IgD-negative memory B cell (primary cell): ENCODE results near the gene RWDD1. TPM values are rescaled to one million over a fixed set of nuclear protein-coding genes. Genes with fewer than 3 reads are reported as not detected.

Experiments used
- H3K27ac Mint-ChIP-seq, 3 donors: one replicate each; pipeline ENCODE4 v1.8.0; 2020 to 2022; ENCODE audit warnings: mild to moderate bottlenecking in 3 of 3, mixed read lengths in 3 of 3, moderate library complexity in 1 of 3
- H3K27me3 Mint-ChIP-seq: one replicate; pipeline ENCODE4 v1.8.0; 2021; ENCODE audit warnings: mixed read lengths
- H3K36me3 Mint-ChIP-seq: one replicate; pipeline ENCODE4 v1.8.0; 2020; ENCODE audit warnings: mild to moderate bottlenecking, mixed read lengths
- H3K4me1 Mint-ChIP-seq, 3 donors: one replicate each; pipeline ENCODE4 v1.8.0; 2020 to 2022; ENCODE audit warnings: mixed read lengths in 3 of 3, mild to moderate bottlenecking in 1 of 3
- H3K4me3 Mint-ChIP-seq, 4 donors: one replicate each; pipeline ENCODE4 v1.8.0; 2020 to 2022; ENCODE audit warnings: mild to moderate bottlenecking in 4 of 4, mixed read lengths in 4 of 4, moderate library complexity in 3 of 4
- H3K9me3 Mint-ChIP-seq, 3 donors: one replicate each; pipeline ENCODE4 v1.8.0; 2020 to 2021; ENCODE audit warnings: mixed read lengths in 3 of 3, mild to moderate bottlenecking in 1 of 3
- polyA plus RNA-seq: library from polyadenylated mRNA; unstranded; fragments of 300-500 nt; fragmentation: Illumina TruSeq; gene quantifications from one replicate; pipeline ENCODE4 v1.2.3, GENCODE V29; 2021

The RWDD1 gene, protein sequence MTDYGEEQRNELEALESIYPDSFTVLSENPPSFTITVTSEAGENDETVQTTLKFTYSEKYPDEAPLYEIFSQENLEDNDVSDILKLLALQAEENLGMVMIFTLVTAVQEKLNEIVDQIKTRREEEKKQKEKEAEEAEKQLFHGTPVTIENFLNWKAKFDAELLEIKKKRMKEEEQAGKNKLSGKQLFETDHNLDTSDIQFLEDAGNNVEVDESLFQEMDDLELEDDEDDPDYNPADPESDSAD
- polyA plus RNA-seq = 52.3 TPM

DNA sequence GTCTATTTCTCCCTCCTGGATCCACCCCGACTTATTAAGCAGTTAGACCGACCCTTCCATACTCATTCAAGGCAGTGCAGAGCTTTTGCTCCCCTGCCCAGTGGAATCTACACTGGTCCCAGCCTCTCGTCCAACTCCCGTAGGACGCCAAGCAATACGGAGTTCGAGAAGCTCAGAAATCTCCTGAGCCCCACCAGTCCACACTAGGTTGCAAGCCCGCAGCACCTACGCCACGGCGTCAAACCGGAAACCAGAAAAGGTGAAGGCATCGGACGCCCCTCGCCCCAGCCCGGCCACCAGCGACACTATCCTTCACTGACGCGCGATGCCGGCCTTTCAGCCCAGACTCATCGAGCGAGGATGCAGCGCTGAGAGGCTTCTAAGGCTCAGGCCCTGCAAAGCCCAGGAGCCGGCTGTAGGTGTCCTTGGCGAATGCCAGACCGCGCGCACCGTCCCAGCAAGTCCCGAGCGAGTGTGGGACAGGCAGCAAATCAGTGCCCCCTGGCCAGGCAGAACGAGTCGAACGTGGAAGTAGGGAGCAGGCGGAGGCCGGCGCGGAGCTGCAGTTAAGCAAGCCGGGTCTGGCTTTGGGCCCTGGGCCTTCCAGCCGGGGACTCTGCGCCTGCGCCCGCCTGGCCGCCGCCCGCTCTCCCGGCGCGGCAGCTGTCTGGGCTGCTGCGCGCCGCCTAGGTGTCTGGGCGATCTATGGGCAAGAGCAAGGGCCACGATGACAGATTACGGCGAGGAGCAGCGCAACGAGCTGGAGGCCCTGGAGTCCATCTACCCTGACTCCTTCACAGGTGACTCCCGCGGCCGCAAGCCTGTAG, at the start of gene RWDD1:
RWDD1 (plus strand) TSS at position 649 of the 827 bp plus-strand sequence; CDS start at position 728, 79 bp downstream.
- Mint-ChIP-seq H3K36me3 (peaks cover 4% of the 10 kb centered on the region), H3K4me3 (peak within 1 kb of the TSS; percentile 96 to 100 (median 100)), H3K9me3 (peaks cover 0 to 1% (median 0%) of the 10 kb centered on the region in 3 donors), H3K27me3 (no peaks in the 10 kb centered on the region), H3K4me1 (peaks cover 25 to 42% (median 40%) of the 10 kb centered on the region in 3 donors), H3K27ac (peak within 1 kb of the TSS; percentile 89 to 100 (median 99))

DNA sequence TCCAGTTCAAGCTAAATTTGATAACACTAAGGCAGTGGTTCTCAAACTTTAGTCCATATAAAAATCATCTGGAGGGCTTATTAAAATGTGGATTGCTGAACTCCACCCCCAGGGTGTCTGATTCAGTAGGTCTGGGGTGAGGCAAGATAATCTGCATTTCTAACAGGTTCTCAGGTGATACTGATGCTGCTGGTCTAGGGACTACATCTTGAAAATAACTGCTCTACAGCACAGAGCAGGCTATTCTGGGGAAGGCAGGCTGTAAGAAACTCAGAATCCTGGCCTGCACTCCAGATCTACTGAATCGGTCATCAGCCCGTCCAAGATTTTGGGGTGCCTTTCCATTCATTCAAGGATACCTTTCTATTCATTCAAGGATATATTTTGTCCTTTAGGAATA, 48.4 kb upstream of the RWDD1 start:
- H3K27ac Mint-ChIP-seq = no peak overlapping the region
- H3K36me3 Mint-ChIP-seq = no peaks in the 10 kb centered on the region
- H3K27me3 Mint-ChIP-seq = peaks cover 4% of the 10 kb centered on the region
- H3K9me3 Mint-ChIP-seq = no peaks in the 10 kb centered on the region
- H3K4me1 Mint-ChIP-seq = peaks cover 0 to 1% (median 0%) of the 10 kb centered on the region in 3 donors
- H3K4me3 Mint-ChIP-seq = no peak overlapping the region

DNA sequence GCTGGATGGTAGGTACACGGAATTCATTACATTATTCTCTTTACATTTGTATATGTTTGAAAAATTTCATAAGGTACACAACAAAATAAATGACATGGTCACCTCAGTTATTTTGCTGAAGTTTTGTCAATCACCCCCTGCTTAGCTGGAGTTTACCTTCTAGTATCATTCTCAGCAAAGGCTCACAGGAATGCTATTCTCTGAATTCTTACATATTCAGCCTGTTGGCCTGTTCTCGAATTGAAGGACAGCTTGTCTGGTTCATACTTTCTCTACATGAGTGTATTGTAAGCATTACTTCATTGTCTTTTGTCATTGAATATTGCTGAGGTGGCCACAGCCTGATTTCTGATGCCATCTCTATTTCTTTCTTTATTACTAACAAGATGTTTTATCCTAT, 47.1 kb upstream of the RWDD1 start:
- Mint-ChIP-seq H3K9me3 (no peaks in the 10 kb centered on the region), H3K27ac (no peak overlapping the region), H3K27me3 (no peaks in the 10 kb centered on the region), H3K36me3 (no peaks in the 10 kb centered on the region), H3K4me3 (no peak overlapping the region), H3K4me1 (peaks cover 0 to 2% (median 0%) of the 10 kb centered on the region in 3 donors)

DNA sequence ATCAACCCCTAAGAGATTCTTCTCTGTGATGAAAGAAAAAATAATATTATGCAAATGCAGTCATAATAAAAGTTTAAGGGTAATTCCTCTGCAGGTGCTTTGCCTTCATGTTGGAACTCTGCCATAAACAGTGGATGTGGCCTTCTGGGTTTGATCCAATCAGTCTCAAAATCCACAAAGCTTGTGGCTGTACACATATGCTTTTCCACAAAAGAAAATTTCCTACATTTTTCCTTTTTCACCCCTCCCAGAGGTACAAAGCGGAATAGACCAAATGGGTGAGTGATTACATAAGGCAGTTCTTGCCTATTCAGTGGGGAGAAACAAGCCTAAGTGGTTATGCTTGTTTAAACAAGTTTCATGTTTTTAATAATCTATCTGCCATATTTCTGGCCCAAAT, 43.2 kb upstream of the RWDD1 start:
- H3K9me3 Mint-ChIP-seq = no peaks in the 10 kb centered on the region
- peaks cover 7 to 12% (median 12%) of the 10 kb centered on the region in 3 donors for H3K4me1 Mint-ChIP-seq
- no peak overlapping the region for H3K4me3 Mint-ChIP-seq
- H3K27ac Mint-ChIP-seq = no peak overlapping the region
- H3K36me3 Mint-ChIP-seq = no peaks in the 10 kb centered on the region
- peaks cover 2% of the 10 kb centered on the region for H3K27me3 Mint-ChIP-seq

DNA sequence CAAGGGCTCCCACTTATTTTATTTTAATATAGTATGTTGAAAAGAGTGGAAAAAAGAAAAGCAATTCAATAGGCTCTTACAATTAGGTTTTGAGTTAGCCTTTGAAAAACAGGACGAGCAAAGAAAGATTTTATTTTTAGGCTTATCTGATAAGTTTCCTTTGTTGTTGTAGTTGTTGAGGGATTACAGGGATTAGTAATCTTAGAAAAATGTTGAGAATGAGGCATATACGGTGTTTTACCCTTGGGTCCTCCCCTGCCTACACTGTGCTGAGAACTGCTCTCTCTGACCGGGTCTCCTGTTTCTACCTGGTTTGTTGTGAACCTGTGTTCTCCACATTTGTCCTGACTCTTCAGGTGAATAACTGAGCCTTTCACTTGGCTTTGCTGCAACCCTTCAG, 42.5 kb upstream of the RWDD1 start:
- no peak overlapping the region for H3K4me3 Mint-ChIP-seq
- peaks cover 7 to 12% (median 12%) of the 10 kb centered on the region in 3 donors for H3K4me1 Mint-ChIP-seq
- H3K27me3 Mint-ChIP-seq = peaks cover 2% of the 10 kb centered on the region
- H3K36me3 Mint-ChIP-seq = no peaks in the 10 kb centered on the region
- H3K27ac Mint-ChIP-seq = no peak overlapping the region
- no peaks in the 10 kb centered on the region for H3K9me3 Mint-ChIP-seq

DNA sequence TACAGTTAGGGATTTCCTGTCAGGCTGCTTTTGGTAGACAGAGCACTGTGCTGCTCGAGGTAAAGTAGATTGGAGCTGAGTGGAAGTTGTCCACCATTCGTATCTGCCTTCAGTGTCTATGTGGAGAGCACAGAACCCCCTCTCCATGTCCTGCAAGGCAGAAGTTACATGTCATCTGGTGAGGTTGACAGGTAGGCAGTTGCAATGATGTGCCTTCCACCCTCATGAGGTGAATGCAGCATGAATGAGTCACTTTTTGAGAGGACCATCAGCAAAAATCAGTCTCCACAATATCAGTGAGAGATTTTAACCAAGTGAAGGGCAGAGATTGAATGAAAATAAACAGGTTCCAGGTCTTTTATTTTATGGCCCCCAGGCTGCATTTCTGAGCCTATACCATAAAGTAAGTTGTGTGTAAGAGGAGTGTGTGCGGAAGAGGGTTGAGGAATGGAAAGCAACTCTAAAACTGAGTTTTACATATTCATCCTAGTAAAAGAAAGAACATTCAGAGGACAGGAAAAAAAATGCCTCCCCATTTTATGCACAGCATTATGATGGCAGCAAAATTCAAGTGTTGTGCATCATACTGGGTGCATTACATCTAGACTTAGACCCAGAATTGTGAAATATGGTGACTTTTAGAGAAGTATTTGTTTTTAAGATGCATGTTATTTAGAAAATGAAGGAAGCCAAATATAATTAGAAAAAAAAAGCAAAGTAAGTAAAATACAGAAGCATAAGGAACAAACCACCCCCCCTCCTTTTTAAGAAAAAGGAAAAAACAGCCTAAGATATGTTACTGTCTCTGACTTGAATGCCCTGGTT, 41.6 kb upstream of the RWDD1 start:
- Mint-ChIP-seq H3K9me3 (no peaks in the 10 kb centered on the region), H3K36me3 (no peaks in the 10 kb centered on the region), H3K27me3 (peaks cover 2% of the 10 kb centered on the region), H3K4me1 (peaks cover 7 to 12% (median 12%) of the 10 kb centered on the region in 3 donors), H3K27ac (no peak overlapping the region), H3K4me3 (no peak overlapping the region)

DNA sequence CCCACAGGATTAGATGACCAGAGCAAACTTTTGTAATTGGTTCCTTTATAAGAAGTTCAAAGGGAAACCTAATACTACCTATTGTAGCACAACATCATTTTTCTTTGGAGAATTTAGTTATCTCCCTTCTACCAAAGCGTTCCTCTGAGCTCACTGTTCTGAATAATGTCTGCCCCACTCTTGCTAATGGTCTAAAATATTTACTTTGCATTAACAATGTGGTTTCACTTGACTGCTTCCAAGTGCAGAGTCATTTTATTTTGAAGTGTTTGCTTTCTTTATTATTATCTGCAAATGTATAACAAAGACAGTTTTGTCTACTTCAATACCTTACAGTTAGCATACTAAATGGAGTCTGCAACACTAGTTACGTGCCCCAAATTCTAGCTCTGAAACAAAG, 40.9 kb upstream of the RWDD1 start:
- no peak overlapping the region for H3K27ac Mint-ChIP-seq
- H3K4me1 Mint-ChIP-seq = peaks cover 7 to 12% (median 12%) of the 10 kb centered on the region in 3 donors
- H3K9me3 Mint-ChIP-seq = no peaks in the 10 kb centered on the region
- no peaks in the 10 kb centered on the region for H3K36me3 Mint-ChIP-seq
- H3K27me3 Mint-ChIP-seq = peaks cover 2% of the 10 kb centered on the region
- no peak overlapping the region for H3K4me3 Mint-ChIP-seq

DNA sequence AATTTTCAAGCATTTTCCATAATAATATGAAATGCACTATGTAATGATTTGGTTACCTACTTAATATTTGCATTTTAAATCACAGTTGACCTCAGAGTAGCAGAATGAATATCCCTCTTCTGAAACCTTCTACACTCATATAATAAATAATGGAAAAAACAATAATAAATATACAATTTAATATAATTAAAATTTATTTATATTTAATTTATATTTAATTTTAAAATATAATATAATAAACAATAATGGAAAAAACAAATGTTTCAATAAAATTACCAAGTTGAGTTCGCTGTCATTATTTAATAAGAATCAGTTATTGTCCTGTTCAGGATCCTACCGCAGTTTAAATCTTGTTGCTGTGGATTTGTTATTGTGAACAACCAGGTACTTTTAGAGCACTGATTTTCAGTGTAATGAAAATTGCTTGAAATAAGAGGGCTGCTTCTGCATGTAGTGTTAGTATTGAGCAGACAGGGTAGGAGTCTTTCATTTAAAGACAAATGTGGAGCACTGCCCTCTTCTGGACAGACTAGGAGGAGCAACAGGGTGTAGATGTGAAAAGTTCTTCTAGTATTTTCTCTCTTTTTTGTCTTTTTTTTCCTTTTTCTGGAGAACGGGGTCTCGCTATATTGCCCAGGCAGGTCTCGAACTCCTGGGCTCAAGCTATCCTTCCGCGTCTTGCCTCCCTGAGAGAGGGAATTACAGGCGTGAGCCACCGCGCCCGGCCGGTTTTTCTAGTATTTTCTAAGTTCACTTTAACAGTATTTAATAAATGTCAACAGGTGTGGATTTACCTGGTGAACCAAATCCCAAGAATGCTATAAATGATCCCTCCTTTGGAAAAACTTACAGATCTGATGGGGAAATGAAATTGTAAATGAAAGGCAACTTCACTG, 39.4 kb upstream of the RWDD1 start:
- H3K4me1 Mint-ChIP-seq = peaks cover 9 to 16% (median 12%) of the 10 kb centered on the region in 3 donors
- no peaks in the 10 kb centered on the region for H3K9me3 Mint-ChIP-seq
- no peaks in the 10 kb centered on the region for H3K36me3 Mint-ChIP-seq
- no peak overlapping the region for H3K4me3 Mint-ChIP-seq
- no peak overlapping the region for H3K27ac Mint-ChIP-seq
- peaks cover 2% of the 10 kb centered on the region for H3K27me3 Mint-ChIP-seq

DNA sequence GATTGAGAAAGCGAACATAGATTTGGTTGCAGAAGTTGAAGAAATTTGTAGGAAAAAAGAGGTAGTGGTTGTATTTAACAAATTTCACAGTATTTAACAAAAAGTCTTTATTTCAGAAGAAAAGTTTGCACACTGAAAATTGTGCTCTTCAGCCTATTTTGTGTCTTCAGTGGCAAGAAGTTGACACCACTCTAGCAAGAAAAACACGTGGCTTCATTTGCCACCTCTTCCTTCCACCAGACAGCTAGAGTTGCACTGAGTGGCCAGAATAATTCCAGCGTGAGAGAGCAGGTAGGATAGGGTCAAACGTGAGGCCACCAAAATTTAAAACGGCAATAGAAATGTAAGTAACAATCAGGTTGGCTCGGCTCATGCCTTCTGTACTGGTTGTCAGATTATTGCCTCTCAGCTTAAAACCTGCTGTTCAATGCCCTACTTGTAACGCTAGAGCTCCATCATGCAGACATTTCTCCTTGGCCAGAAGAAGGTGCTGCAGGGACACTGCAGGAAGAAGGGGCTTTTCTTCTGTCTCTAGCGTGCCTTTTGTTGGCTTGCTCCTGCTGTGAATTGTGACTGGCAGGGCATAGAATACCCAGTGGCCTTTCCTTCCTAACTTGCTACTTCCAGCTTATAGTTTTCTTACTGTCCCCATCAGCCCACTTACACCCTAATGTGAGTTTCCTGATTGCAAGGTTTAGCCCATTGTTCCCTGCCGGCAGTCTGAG, 37.9 kb upstream of the RWDD1 start:
- no peak overlapping the region for H3K4me3 Mint-ChIP-seq
- no peaks in the 10 kb centered on the region for H3K9me3 Mint-ChIP-seq
- no peaks in the 10 kb centered on the region for H3K36me3 Mint-ChIP-seq
- H3K27me3 Mint-ChIP-seq = peaks cover 2% of the 10 kb centered on the region
- H3K4me1 Mint-ChIP-seq = peaks cover 8 to 16% (median 12%) of the 10 kb centered on the region in 3 donors
- H3K27ac Mint-ChIP-seq = no peak overlapping the region

DNA sequence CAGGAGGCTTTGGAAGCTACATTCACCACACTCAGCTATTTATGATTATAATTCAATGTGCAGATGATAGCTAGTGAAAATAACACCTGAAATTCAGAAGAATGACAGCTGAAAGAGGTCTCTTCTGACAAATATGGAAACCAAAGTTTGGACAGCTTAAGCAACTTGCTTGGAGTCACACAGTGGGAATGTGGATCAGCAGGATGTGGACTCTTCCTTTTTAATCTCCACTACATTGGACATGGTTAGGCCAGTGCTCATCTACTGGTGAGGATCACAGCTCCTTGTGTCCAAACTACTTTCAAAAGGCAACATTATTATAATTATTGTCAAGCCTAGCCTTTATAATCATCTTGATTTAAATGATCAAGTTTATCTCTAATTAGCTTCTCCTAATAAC, 36.2 kb upstream of the RWDD1 start:
- no peak overlapping the region for H3K27ac Mint-ChIP-seq
- no peak overlapping the region for H3K4me3 Mint-ChIP-seq
- H3K36me3 Mint-ChIP-seq = no peaks in the 10 kb centered on the region
- peaks cover 2% of the 10 kb centered on the region for H3K27me3 Mint-ChIP-seq
- no peaks in the 10 kb centered on the region for H3K9me3 Mint-ChIP-seq
- H3K4me1 Mint-ChIP-seq = peaks cover 5 to 16% (median 10%) of the 10 kb centered on the region in 3 donors

DNA sequence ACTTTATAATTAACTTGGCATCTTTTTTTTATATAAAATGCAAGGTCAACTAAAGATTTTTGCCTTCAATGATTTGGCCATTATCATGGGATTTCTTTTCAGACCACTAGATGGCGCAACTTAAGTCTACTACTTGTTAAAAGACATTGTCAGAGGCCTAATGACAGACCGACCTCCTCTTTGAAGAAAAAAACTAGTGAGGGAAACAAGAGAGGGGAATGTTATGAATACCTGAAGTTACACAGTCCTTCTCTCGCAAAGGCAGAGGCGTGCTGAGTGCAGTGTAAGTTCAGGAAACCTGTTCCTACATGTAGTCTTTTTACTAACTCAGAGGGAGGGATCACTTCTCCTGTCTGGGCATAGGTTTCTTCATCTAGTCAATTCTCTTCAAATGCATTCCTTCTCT, 35.1 kb upstream of the RWDD1 start:
- Mint-ChIP-seq H3K4me3 (no peak overlapping the region), H3K4me1 (peaks cover 4 to 9% (median 4%) of the 10 kb centered on the region in 3 donors), H3K27me3 (peaks cover 2% of the 10 kb centered on the region), H3K36me3 (no peaks in the 10 kb centered on the region), H3K9me3 (no peaks in the 10 kb centered on the region), H3K27ac (no peak overlapping the region)

DNA sequence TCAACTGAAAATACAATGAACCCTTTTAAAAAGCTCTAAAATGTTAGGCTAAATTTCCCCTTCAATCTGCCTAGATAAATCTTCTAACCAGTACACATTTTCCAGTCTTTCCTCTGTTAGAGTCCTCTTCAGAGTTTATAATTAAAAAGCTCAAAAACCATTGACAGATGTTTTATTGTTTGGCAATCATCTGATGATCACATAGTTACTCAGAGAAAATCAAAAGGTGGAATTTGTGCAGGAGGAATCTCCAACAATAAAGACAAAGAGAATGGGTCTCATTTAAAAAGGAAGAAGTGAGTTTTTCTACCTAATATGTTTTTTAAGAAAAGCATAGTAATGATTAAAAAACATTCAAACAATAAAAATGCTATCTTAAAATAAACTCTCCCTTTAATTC, 28.9 kb upstream of the RWDD1 start:
- H3K4me1 Mint-ChIP-seq = no peaks in the 10 kb centered on the region
- no peak overlapping the region for H3K27ac Mint-ChIP-seq
- H3K27me3 Mint-ChIP-seq = peaks cover 1% of the 10 kb centered on the region
- no peaks in the 10 kb centered on the region for H3K9me3 Mint-ChIP-seq
- H3K36me3 Mint-ChIP-seq = no peaks in the 10 kb centered on the region
- no peak overlapping the region for H3K4me3 Mint-ChIP-seq

DNA sequence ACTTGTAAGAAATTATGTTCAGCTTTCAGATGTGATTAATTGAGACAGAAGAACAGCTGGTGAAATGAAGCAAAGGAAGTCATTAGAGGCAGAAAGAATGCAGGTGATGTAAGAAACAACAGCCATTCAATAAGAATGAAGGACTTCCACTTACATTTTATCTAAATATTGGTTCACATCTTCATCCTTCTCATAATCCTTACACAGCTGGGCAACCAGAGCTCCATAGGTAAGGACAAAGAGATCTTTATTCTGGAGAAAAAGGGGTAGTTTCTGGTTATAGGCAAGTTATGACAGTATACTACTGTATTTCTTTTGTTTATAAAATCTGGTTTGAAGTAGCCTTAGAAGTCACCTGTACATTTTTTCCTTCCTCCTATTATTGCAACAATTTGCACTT, 28.2 kb upstream of the RWDD1 start:
- no peak overlapping the region for H3K4me3 Mint-ChIP-seq
- H3K36me3 Mint-ChIP-seq = no peaks in the 10 kb centered on the region
- H3K27me3 Mint-ChIP-seq = peaks cover 1% of the 10 kb centered on the region
- no peak overlapping the region for H3K27ac Mint-ChIP-seq
- no peaks in the 10 kb centered on the region for H3K4me1 Mint-ChIP-seq
- no peaks in the 10 kb centered on the region for H3K9me3 Mint-ChIP-seq

DNA sequence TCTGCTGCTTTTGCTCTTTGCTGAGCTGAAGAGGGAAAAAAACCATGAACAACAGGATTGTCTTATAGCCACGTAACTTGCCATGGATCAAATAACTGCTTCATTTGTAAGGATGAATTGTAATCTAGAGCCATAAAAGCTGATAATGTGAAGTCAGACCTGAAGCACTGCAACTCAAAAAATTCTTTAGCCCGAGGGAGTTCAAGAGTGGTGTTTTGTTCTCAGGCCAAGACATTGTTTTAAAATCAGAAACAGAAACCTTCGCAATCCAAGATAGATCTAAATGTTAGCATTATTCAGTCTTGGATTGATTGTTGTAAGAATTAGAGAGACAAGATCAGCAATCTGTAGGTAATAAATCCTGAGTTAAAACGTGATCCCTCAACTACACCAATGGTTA, 25.7 kb upstream of the RWDD1 start, which contains the start of gene TRAPPC3L:
TRAPPC3L (minus strand) TSS at position 34 of the 400 bp plus-strand sequence. CDS start 170 bp downstream, outside the sequence.
- Mint-ChIP-seq H3K36me3 (no peaks in the 10 kb centered on the region), H3K27me3 (peaks cover 1% of the 10 kb centered on the region), H3K4me1 (no peaks in the 10 kb centered on the region), H3K27ac (no peak within 1 kb of the TSS), H3K4me3 (no peak within 1 kb of the TSS), H3K9me3 (no peaks in the 10 kb centered on the region)
